WTC11 (cell line): ENCODE data around the gene SPRR2A. TPM values are rescaled to one million over a fixed set of nuclear protein-coding genes. Genes with fewer than 3 reads are reported as not detected.

ENCODE experiments used
- ATAC-seq: fragments of 200-7000 bp; cut with Tn5 transposase; 2 replicates; pipeline ENCODE4 v1.10.0; 2021; ENCODE audit warnings: mild to moderate bottlenecking, moderate library complexity
- CTCF ChIA-PET: fragments of 300-600 bp; sonication (Branson Sonifier 250); formaldehyde crosslinking; loops from one replicate; lab custom pipeline; 2021; ENCODE audit warnings: antibody characterized with exemption; lab: Charles Lee
- POLR2A ChIA-PET: fragments of 350-600 bp; sonication (Branson Sonifier 250); formaldehyde crosslinking; loops from one replicate; lab custom pipeline; 2021; ENCODE audit warnings: antibody characterized with exemption; lab: Charles Lee
- DNase-seq: peaks from one replicate; pipeline ENCODE4 v3.0.0; 2021; ENCODE audit warnings: low spot score
- H3K27ac Mint-ChIP-seq: 2 replicates; pipeline ENCODE4 v1.8.0; 2021; ENCODE audit warnings: mixed read lengths
- H3K27me3 Mint-ChIP-seq: 2 replicates; pipeline ENCODE4 v1.8.0; 2021; ENCODE audit warnings: low read depth, mild to moderate bottlenecking, moderate library complexity, mixed read lengths
- H3K36me3 Mint-ChIP-seq: 2 replicates; pipeline ENCODE4 v1.8.0; 2021; ENCODE audit warnings: mixed read lengths
- H3K4me1 Mint-ChIP-seq: 2 replicates; pipeline ENCODE4 v1.8.0; 2022; ENCODE audit warnings: mixed read lengths
- H3K4me3 Mint-ChIP-seq: 2 replicates; pipeline ENCODE4 v1.8.0; 2021; ENCODE audit warnings: mild to moderate bottlenecking, moderate library complexity, mixed read lengths
- H3K9me3 Mint-ChIP-seq: 2 replicates; pipeline ENCODE4 v1.8.0; 2021; ENCODE audit warnings: mixed read lengths
- ARID4B ChIP-seq: sonication (generic); formaldehyde crosslinking; IDR thresholded peaks from 2 replicates; pipeline ENCODE4 v1.8.0; 2023; ENCODE audit warnings: missing genetic modification reagents, mild to moderate bottlenecking, borderline replicate concordance
- CBFB ChIP-seq: sonication (generic); formaldehyde crosslinking; IDR thresholded peaks from 2 replicates; pipeline ENCODE4 v1.8.1; 2022; ENCODE audit warnings: mild to moderate bottlenecking, low read depth, missing genetic modification reagents
- CREM ChIP-seq: sonication (generic); formaldehyde crosslinking; IDR thresholded peaks from 2 replicates; pipeline ENCODE4 v1.8.1; 2022; ENCODE audit warnings: mild to moderate bottlenecking, missing genetic modification reagents, moderate library complexity
- E2F1 ChIP-seq: sonication (generic); formaldehyde crosslinking; IDR thresholded peaks from 2 replicates; pipeline ENCODE4 v1.8.0; 2022; ENCODE audit warnings: mild to moderate bottlenecking, missing genetic modification reagents
- EMX1 ChIP-seq: fragments of 250-450 bp; sonication (Bioruptor Pico); IDR thresholded peaks from 2 replicates; pipeline ENCODE4 v1.8.0; 2021; ENCODE audit warnings: mild to moderate bottlenecking
- ESRRA ChIP-seq: sonication (generic); formaldehyde crosslinking; IDR thresholded peaks from 2 replicates; pipeline ENCODE4 v1.8.1; 2022; ENCODE audit warnings: mild to moderate bottlenecking, missing genetic modification reagents, borderline replicate concordance
- FOXJ3 ChIP-seq: sonication (generic); formaldehyde crosslinking; IDR thresholded peaks from 2 replicates; pipeline ENCODE4 v1.9.0; 2021; ENCODE audit warnings: missing genetic modification reagents, mild to moderate bottlenecking, borderline replicate concordance
- FOXP1 ChIP-seq: sonication (generic); formaldehyde crosslinking; IDR thresholded peaks from 2 replicates; pipeline ENCODE4 v1.8.0; 2022; ENCODE audit warnings: missing genetic modification reagents, mild to moderate bottlenecking, moderate library complexity, borderline replicate concordance
- GABPB1 ChIP-seq: sonication (generic); formaldehyde crosslinking; IDR thresholded peaks from 2 replicates; pipeline ENCODE4 v1.8.1; 2023; ENCODE audit warnings: mild to moderate bottlenecking, missing genetic modification reagents
- GRHL2 ChIP-seq: fragments of 250-450 bp; sonication (Bioruptor Pico); IDR thresholded peaks from 2 replicates; pipeline ENCODE4 v1.8.0; 2022; ENCODE audit warnings: mild to moderate bottlenecking, moderate library complexity; ENCODE audit not compliant: insufficient replicate concordance, severe bottlenecking
- GTF2I ChIP-seq: fragments of 250-450 bp; sonication (Bioruptor Pico); conservative IDR thresholded peaks from 2 replicates; pipeline ENCODE4 v1.4.0; 2021; ENCODE audit warnings: mild to moderate bottlenecking
- HMGXB4 ChIP-seq: sonication (generic); formaldehyde crosslinking; IDR thresholded peaks from 2 replicates; pipeline ENCODE4 v1.8.1; 2023; ENCODE audit warnings: mild to moderate bottlenecking, moderate library complexity, missing genetic modification reagents
- IRF1 ChIP-seq: sonication (generic); formaldehyde crosslinking; IDR thresholded peaks from 2 replicates; pipeline ENCODE4 v1.8.0; 2023; ENCODE audit warnings: missing genetic modification reagents
- KAT7 ChIP-seq: sonication (generic); formaldehyde crosslinking; IDR thresholded peaks from 2 replicates; pipeline ENCODE4 v1.8.1; 2023; ENCODE audit warnings: missing genetic modification reagents, mild to moderate bottlenecking, borderline replicate concordance
- SMAD4 ChIP-seq: sonication (generic); formaldehyde crosslinking; IDR thresholded peaks from 2 replicates; pipeline ENCODE4 v1.8.0; 2022; ENCODE audit warnings: mild to moderate bottlenecking, missing genetic modification reagents
- USF2 ChIP-seq: sonication (generic); formaldehyde crosslinking; IDR thresholded peaks from 2 replicates; pipeline ENCODE4 v1.8.1; 2023; ENCODE audit warnings: mild to moderate bottlenecking, missing genetic modification reagents, moderate library complexity
- ZNF263 ChIP-seq: sonication (generic); formaldehyde crosslinking; IDR thresholded peaks from 2 replicates; pipeline ENCODE4 v1.8.1; 2022; ENCODE audit warnings: low read depth, mild to moderate bottlenecking, moderate library complexity, missing genetic modification reagents
- ZNF317 ChIP-seq: sonication (generic); formaldehyde crosslinking; IDR thresholded peaks from 2 replicates; pipeline ENCODE4 v1.8.1; 2023; ENCODE audit warnings: low read depth, mild to moderate bottlenecking, moderate library complexity, missing genetic modification reagents, borderline replicate concordance
- ZNF512 ChIP-seq: sonication (generic); formaldehyde crosslinking; IDR thresholded peaks from 2 replicates; pipeline ENCODE4 v1.8.1; 2022; ENCODE audit warnings: missing genetic modification reagents, borderline replicate concordance
- total RNA-seq: library from RNA; stranded (reverse); gene quantifications from 3 replicates; pipeline ENCODE4 v1.2.3, GENCODE V29; 2021

SPRR2A gene
- total RNA-seq, 1 experiment from 2014 or later = not detected

GRCh38 chr1:153094426-153094825 lies 37.1 kb upstream of the SPRR2A start, which contains the start of gene SPRR2E:
TSS of gene SPRR2E (minus strand) at chr1:153094526. CDS start at chr1:153093751, 775 bp downstream.
- ChIA-PET POLR2A (no interaction called here), CTCF (no interaction called here)
- no peak for DNase-seq

GRCh38 chr1:153087652-153088051 lies 30.3 kb upstream of the SPRR2A start:
- H3K4me3 Mint-ChIP-seq = no peak overlapping the region
- ChIA-PET POLR2A (no interaction called here), CTCF (no interaction called here)
- peaks cover 4% of the 10 kb centered on the region; the same call in 1 of the 2 replicates for H3K4me1 Mint-ChIP-seq
- ATAC-seq (no peak), DNase-seq (no peak)
- TF ChIP-seq USF2 (CRISPR knock-in tag) (no peak), ARID4B (no peak), GRHL2 (CRISPR knock-in tag) (no peak), IRF1 (CRISPR knock-in tag) (no peak), KAT7 (CRISPR knock-in tag) (no peak), HMGXB4 (CRISPR knock-in tag) (no peak), CREM (CRISPR knock-in tag) (no peak), ZNF317 (CRISPR knock-in tag) (no peak), CBFB (CRISPR knock-in tag) (no peak), GTF2I (no peak), ESRRA (CRISPR knock-in tag) (no peak), E2F1 (no peak), SMAD4 (no peak)
- peaks cover 23% of the 10 kb centered on the region for H3K9me3 Mint-ChIP-seq
- peaks cover 13% of the 10 kb centered on the region for H3K36me3 Mint-ChIP-seq
- H3K27ac Mint-ChIP-seq = no peak overlapping the region
- H3K27me3 Mint-ChIP-seq = no peaks in the 10 kb centered on the region

More at GRCh38 chr1:153094426-153094825, 37.1 kb upstream of the SPRR2A start, which contains the start of gene SPRR2E:
- Mint-ChIP-seq H3K36me3 (no peaks in the 10 kb centered on the region), H3K4me1 (no peaks in the 10 kb centered on the region), H3K27me3 (no peaks in the 10 kb centered on the region), H3K27ac (no peak within 1 kb of the TSS), H3K9me3 (peaks cover 5% of the 10 kb centered on the region; the same call in 1 of the 2 replicates)
- ATAC-seq = no peak
- no peak for TF ChIP-seq EMX1
- no peak for TF ChIP-seq GABPB1 (CRISPR knock-in tag)
- TF ChIP-seq FOXJ3 (CRISPR knock-in tag) = no peak
- TF ChIP-seq IRF1 (CRISPR knock-in tag) = no peak
- no peak for TF ChIP-seq ZNF512 (CRISPR knock-in tag)
- TF ChIP-seq FOXP1 = no peak
- no peak for TF ChIP-seq ZNF263
- TF ChIP-seq, all 79 proteins: peak for 0
- no peak within 1 kb of the TSS for H3K4me3 Mint-ChIP-seq
